Stomach (tissue), 9 donors: ENCODE data around the gene HP1BP3. TPM values are rescaled to one million over a fixed set of nuclear protein-coding genes. Genes with fewer than 3 reads are reported as not detected.

Experiments used
- DNase-seq, 2 donors: peaks; one replicate each; pipeline versions ENCODE4 v3.0.0 to v3.0.0-alpha.2; 2013 to 2019
- H3K27ac ChIP-seq, 5 donors: fragments of 200-600 bp in 4 of 5; sonication (generic) in 4 of 5; one replicate each; pipeline ENCODE4 v1.5.1; 2013 to 2019; ENCODE audit warnings: mild to moderate bottlenecking in 1 of 5, moderate library complexity in 1 of 5
- H3K27me3 ChIP-seq, 3 donors: fragments of 200-600 bp; sonication (generic); one replicate each; pipeline ENCODE4 v1.5.1; 2017 to 2019; ENCODE audit warnings: mixed run types in 1 of 3
- H3K36me3 ChIP-seq, 4 donors: fragments of 200-600 bp; sonication (generic); 1 replicate in 3 of 4; 2 replicates in 1 of 4; pipeline ENCODE4 v1.5.1; 2016 to 2019
- H3K4me1 ChIP-seq, 4 donors: fragments of 200-600 bp; sonication (generic); one replicate each; pipeline ENCODE4 v1.5.1; 2016 to 2019
- H3K4me3 ChIP-seq, 4 donors: fragments of 200-600 bp; sonication (generic) in 3 of 4; one replicate each; pipeline ENCODE4 v1.5.1; 2016 to 2019; ENCODE audit warnings: mild to moderate bottlenecking in 1 of 4
- H3K9me3 ChIP-seq, 4 donors: fragments of 200-600 bp; sonication (generic); one replicate each; pipeline ENCODE4 v1.5.1; 2016 to 2019
- CTCF ChIP-seq, 7 experiments: fragments of 450-650 bp in 4 of 7; fragments of 200-600 bp in 3 of 7; sonication (generic) in 3 of 7; IDR thresholded peaks; one replicate each; pipeline ENCODE4 v1.5.1; 2016 to 2019; ENCODE audit warnings: antibody characterized with exemption in 7 of 7, control low read depth in 2 of 7, mild to moderate bottlenecking in 1 of 7
- EP300 ChIP-seq: sonication (generic); formaldehyde crosslinking; IDR thresholded peaks from one replicate; pipeline ENCODE4 v1.6.1; 2017; ENCODE audit warnings: antibody characterized with exemption
- POLR2A ChIP-seq, 4 donors: fragments of 450-650 bp; IDR thresholded peaks; one replicate each; pipeline ENCODE4 v1.6.1; 2016; ENCODE audit warnings: antibody characterized with exemption in 4 of 4, control low read depth in 2 of 4, mild to moderate bottlenecking in 1 of 4, moderate library complexity in 1 of 4
- POLR2AphosphoS5 ChIP-seq, 3 donors: sonication (generic); formaldehyde crosslinking; IDR thresholded peaks; one replicate each; pipeline ENCODE4 v1.6.1; 2016; ENCODE audit warnings: antibody characterized with exemption in 3 of 3
- WGBS, 5 donors: extraction: QIAGEN DNeasy Blood & Tissue Kit in 3 of 5; methylation state at CpG; one replicate each; pipeline versions ENCODE4 v1.1.5 to v1.1.7; 2013 to 2018; 5-methylcytosine and 5-hydroxymethylcytosine counted together
- intact Hi-C: fragments of 100-400 bp; cut with DNase I; formaldehyde crosslinking; loops from one replicate; pipeline ENCODE4 v1.15.1; 2023; ENCODE audit warnings: low total_unique reads
- polyA plus RNA-seq, 3 donors: library from polyadenylated mRNA; stranded (reverse); fragments of 200-250 nt; gene quantifications; one replicate each; pipeline ENCODE4 v1.2.3, GENCODE V29; 2013
- total RNA-seq, 5 donors: library from RNA; depleted of rRNA; stranded (reverse); fragments of >200 nt; gene quantifications; one replicate each; pipeline versions ENCODE4 v1.1.0 to v1.2.3, GENCODE V29; 2014 to 2016
- donor health status: healthy with polysubstance abuse.
- donor health status: Bipolar disorder and iron deficiency.
- donor health status: healthy.

HP1BP3 gene
- total and polyA plus RNA-seq, 8 donors, result 55.2 to 649 (median 232) TPM

GRCh38 chr1:20787840-20788795 lies 1.0 kb upstream of the HP1BP3 start:
- Histone ChIP-seq H3K27ac (peak overlapping the region; percentile 97 to 99 (median 98)), H3K27me3 (no peaks in the 10 kb centered on the region), H3K36me3 (no peaks in the 10 kb centered on the region), H3K4me1 (peaks cover 12 to 37% (median 33%) of the 10 kb centered on the region in 4 donors), H3K4me3 (peak overlapping the region; percentile 74 to 96 (median 94)), H3K9me3 (no peaks in the 10 kb centered on the region)
- 43 to 48% (median 45%) methylated on average over 22 of the region's 22 CpGs for WGBS, 5 donors
- peak in 1 of 2 donors; percentile 65 for DNase-seq
- intact Hi-C loops, result no loop called here
- TF ChIP-seq POLR2AphosphoS5 (IDR thresholded peaks at IDR 0.05) (no peak), POLR2A (IDR thresholded peaks at IDR 0.05) (no peak), CTCF (IDR thresholded peaks at IDR 0.05) (no peak), EP300 (no peak)

- no peaks in the 10 kb centered on the region for H3K27me3 ChIP-seq
- H3K4me1 ChIP-seq, result peaks cover 21 to 53% (median 41%) of the 10 kb centered on the region in 4 donors
- intact Hi-C loops, result no loop called here
- H3K36me3 ChIP-seq, result no peaks in the 10 kb centered on the region
- 0 to 1% (median 0%) methylated on average over 51 to 101 of the region's 102 CpGs for WGBS, 5 donors
- peak overlapping the region; percentile 97 to 99 (median 98) for H3K27ac ChIP-seq
- no peaks in the 10 kb centered on the region for H3K9me3 ChIP-seq
- DNase-seq, result peak; percentile 95 to 99
- TF ChIP-seq CTCF (IDR thresholded peaks at IDR 0.05), result no peak
- TF ChIP-seq POLR2AphosphoS5 (IDR thresholded peaks at IDR 0.05), result peak; percentile 36 to 82 (median 65)
- TF ChIP-seq EP300, result no peak
- TF ChIP-seq POLR2A (IDR thresholded peaks at IDR 0.05), result peak in 1 of 4 donors; percentile 23
- peak overlapping the region; percentile 74 to 96 (median 94) for H3K4me3 ChIP-seq
These were observed 666 bp downstream of the HP1BP3 start for GRCh38 chr1:20786253-20787028.

- H3K4me1 ChIP-seq, result peaks cover 21 to 58% (median 44%) of the 10 kb centered on the region in 4 donors
- DNase-seq, result no peak
- intact Hi-C loops, result no loop called here
- peak overlapping the region; percentile 74 to 96 (median 94) for H3K4me3 ChIP-seq
- TF ChIP-seq POLR2AphosphoS5 (IDR thresholded peaks at IDR 0.05) (no peak), POLR2A (IDR thresholded peaks at IDR 0.05) (no peak), EP300 (no peak), CTCF (IDR thresholded peaks at IDR 0.05) (no peak)
- H3K27ac ChIP-seq, result peak overlapping the region; percentile 97 to 99 (median 98)
- H3K36me3 ChIP-seq, result no peaks in the 10 kb centered on the region
- H3K27me3 ChIP-seq, result no peaks in the 10 kb centered on the region
- 0 to 1% (median 0%) methylated on average over 16 of the region's 16 CpGs for WGBS, 5 donors
- no peaks in the 10 kb centered on the region for H3K9me3 ChIP-seq
These were observed 1.2 kb downstream of the HP1BP3 start for GRCh38 chr1:20785907-20786252.

GRCh38 chr1:20775700-20776099 lies 11.4 kb downstream of the HP1BP3 start:
- intact Hi-C loops, result no loop called here
- H3K27me3 ChIP-seq, result no peaks in the 10 kb centered on the region
- H3K9me3 ChIP-seq, result no peaks in the 10 kb centered on the region
- no peak for DNase-seq
- WGBS, 5 donors, result 84 to 91% (median 89%) methylated on average over 4 of the region's 4 CpGs
- H3K36me3 ChIP-seq, result peaks cover 52 to 87% (median 77%) of the 10 kb centered on the region in 4 donors
- H3K27ac ChIP-seq, result no peak overlapping the region
- TF ChIP-seq POLR2A (IDR thresholded peaks at IDR 0.05), result no peak
- H3K4me1 ChIP-seq, result peaks cover 0 to 34% (median 12%) of the 10 kb centered on the region in 4 donors
- H3K4me3 ChIP-seq, result no peak overlapping the region
